PFSK-1 (cell line): ENCODE results near the gene ASTE1.

Experiments
- FOXP2 ChIP-seq: optimal IDR thresholded peaks from 2 replicates; pipeline ENCODE3; 2011; ENCODE audit warnings: borderline replicate concordance, control low read depth, inconsistent platforms; ENCODE audit not compliant: insufficient read depth; ENCODE audit errors: extremely low read length, extremely low read depth
- POLR2AphosphoS5 ChIP-seq: IDR thresholded peaks from 2 replicates; pipeline ENCODE4 v1.6.1; 2012; ENCODE audit warnings: low read depth, mild to moderate bottlenecking, control low read depth, low read length, moderate library complexity
- REST ChIP-seq, 2 experiments: IDR thresholded peaks; 2 replicates each; pipeline versions ENCODE4 v1.6.1 to v1.8.0; 2011 to 2012; ENCODE audit warnings: low read depth in 2 of 2, low read length in 2 of 2, control low read depth in 1 of 2, inconsistent platforms in 1 of 2, mild to moderate bottlenecking in 1 of 2, moderate library complexity in 1 of 2; ENCODE audit not compliant: insufficient read depth in 1 of 2
- SIN3A ChIP-seq: IDR thresholded peaks from 2 replicates; pipeline ENCODE4 v1.6.1; 2012; ENCODE audit warnings: mild to moderate bottlenecking, low read length, moderate library complexity, borderline replicate concordance; ENCODE audit not compliant: insufficient read depth
- TAF1 ChIP-seq: IDR thresholded peaks from 2 replicates; pipeline ENCODE4 v1.6.1; 2012; ENCODE audit warnings: low read length, control low read depth, borderline replicate concordance; ENCODE audit not compliant: insufficient read depth

- no peak for TF ChIP-seq POLR2AphosphoS5
- no peak for TF ChIP-seq FOXP2
- no peak for TF ChIP-seq TAF1
- no peak for TF ChIP-seq SIN3A
- TF ChIP-seq REST (IDR thresholded peaks at IDR 0.05; ENCODE audit: insufficient read depth in 1 of 2, low read depth in 2 of 2, low read length in 2 of 2), result no peak
These were observed 57.0 kb downstream of the ASTE1 start for GRCh38 chr3:130969621-130970020.
